Kidney tubule cell (primary cell): ENCODE results near the gene RPS6KA2.

ENCODE experiments used
- DNase-seq: peaks from one replicate; pipeline ENCODE4 v3.0.0-alpha.2; 2018; ENCODE audit warnings: low spot score

The RPS6KA2 gene

DNA sequence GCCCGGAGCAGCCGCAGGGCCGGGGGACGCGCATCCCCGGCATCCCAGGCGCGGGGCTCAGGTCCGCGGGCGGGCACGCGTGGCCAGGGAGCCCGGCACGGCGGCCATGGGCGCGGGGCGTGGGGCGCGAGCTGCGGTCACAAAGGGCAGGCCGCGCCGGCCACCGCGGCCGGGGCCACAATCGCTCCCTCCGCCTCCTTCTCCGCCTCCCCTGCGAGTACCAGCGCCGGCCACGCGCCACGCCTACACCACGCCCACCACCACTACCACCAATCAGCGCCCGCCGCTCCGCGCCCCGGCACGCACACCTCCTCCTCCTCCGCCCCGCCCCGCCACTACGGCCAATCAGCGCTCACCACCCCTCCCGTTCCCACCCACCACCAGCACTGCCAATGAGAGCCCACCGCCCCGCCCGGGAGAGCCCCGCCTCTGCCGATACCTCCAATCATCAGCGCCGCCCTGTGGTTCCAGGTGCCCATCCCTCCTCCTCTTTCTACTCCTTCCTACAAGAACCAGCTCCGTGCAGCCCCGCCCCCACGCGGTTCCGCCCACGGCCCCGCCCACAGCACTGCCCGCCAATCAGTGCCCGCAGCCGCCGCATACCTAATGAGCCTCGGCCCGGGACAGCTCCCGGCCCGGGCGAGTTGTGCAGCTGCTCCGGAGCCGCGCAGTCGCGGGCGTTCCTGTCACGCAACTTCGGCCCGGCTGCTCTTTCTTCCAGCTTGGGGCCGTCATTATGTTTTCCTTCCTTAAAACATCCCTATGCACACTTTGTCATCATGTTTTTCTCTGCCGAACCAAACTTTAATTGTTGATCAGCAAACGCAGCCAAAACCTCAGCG, at the start of gene RPS6KA2:
Gene RPS6KA2, minus strand, starts transcription at position 219 of the 842 bp plus-strand sequence. CDS start 232 bp downstream, outside the sequence.
- DNase-seq = peak; percentile 99

DNA sequence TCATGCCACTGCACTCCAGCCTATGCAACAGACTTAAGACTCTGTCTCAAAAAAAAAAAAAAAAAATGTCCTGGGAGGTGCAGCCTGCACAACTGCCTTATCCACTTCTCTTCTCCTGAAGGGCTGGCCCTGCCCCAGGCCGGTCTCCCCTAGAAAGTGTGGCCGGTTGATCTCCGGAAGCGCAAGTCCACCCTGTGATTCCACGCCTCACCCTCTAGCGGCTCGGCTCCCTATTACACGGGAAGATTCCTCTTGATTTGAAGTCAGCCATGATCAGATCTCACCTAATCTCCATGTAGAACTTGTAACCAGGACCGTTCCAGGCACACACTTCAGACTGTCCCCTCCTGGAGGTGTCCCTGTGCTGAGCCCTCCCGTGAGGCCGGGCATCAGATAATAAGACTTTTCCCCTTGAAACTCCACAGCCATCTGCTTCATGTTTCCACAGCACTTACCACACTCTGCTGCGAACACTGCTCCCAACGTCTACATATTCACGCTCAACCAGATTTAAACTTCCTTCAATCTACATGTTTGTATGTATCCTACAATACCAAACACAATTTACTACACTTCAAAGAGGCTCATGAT, 49.3 kb upstream of the RPS6KA2 start:
- no peak for DNase-seq

DNA sequence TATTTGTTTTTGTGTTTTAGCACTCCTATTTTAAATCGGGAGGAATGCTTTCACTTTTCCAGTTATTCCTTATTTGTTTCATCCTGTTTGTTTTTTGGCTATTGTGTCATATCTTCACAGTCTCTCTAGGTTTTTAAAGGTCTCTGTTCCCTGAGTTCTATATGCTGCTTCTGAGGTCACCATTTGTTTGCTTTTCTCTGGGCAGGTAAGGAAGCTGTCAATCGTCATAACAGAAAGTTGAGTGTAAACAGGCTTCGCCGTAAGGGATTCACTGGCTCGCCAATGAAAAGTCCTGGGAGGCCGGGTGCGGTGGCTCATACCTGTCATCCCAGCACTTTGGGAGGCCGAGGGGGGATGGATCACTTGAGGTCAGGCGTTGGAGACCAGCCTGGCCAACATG, 48.7 kb upstream of the RPS6KA2 start:
- DNase-seq = no peak

DNA sequence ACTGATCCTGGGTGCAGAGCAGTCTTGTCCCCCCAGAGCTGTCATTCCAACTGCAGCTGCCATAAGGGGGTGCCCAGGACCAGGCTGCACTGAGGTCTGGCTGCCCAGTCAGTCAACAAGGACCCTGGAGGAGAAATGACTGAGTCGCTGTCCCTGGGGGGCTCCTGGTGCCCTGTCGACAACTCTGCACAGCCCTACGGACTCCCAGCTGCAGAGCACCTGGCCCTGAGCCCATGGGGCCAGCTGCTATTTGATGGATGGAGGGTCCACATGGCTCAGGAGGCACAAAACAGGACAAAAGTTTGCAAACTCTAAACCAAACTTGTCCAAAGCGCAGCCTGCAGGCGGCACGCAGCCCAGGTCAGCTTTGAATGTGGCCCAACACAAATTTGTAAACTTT, 46.3 kb upstream of the RPS6KA2 start:
- DNase-seq = no peak

DNA sequence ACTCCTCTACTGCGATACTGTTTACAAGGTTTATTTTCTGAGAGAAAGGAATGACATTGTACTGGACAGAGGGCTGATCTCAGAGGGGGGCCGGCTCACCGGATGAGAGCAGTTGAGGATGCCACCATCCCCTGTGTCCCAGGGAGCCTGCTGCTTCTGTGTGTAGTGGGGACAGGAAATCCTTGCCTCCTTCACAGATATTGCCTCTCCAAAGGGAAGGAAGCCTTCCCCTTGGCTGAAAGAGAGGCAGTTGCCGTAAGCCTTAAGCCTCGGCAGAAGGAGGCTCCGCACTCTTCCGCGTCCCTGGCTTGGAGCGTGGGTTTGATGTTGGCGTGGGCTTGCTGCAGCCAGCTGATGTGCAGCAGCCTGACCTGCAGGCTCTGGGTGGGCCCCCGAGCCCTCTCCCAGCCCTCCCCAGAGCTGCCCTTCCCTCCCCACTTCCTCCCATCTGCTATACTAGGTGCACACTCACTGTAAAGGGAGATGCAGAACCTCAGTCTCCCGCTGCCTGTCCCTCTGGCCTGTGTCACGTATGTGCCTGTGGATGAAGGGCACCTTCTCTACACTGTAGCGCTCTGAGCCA, 45.7 kb upstream of the RPS6KA2 start:
- no peak for DNase-seq

DNA sequence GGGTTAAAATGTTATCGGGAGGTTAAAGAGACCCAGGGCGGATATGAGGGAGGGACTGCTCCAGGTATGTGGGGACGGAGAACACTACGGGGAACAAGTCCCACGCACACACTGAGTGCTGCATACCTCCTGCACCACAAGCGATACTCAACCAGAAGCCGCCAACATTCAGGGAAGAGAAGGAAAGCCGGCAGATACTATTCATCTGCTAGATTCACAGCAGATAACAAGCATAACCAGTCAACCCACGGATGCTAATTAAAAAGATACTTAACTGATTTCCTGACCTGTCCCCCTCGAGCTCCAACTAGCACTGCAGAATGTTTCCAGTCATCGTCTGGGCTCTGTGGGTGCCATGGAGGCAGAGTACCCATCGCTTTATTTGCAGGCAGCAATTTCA, 45.1 kb upstream of the RPS6KA2 start:
- no peak for DNase-seq

DNA sequence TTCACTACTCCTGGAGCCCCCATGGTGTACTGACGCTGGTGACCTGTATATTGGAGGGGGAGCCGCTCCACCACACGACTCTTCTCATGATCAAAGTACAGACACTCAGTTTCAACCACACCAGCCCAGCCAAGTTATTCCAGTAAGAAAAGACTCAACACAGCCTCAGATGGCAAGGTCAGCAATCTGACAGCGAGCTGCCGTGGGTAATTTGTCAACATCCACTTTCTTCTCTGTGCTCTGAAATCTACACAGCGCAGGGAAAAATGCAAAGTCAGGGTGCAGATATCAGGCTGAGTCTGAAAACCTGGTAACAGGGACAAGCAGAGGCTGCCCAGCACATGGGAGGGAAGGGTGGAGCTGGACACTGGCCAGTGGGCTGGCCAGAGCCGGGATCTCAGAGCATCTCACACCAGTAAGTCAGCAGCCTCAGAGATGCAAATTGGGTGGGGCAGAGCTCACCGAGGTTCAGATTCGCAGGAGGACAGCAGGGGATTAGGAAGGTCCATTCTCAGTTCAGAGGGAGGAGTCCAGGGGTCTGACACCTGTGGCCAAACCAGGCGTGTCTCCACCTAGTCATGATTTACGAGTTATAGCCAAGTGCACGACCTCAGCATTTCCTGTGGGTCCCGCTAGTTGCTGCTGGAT, 44.5 kb upstream of the RPS6KA2 start:
- DNase-seq = no peak

DNA sequence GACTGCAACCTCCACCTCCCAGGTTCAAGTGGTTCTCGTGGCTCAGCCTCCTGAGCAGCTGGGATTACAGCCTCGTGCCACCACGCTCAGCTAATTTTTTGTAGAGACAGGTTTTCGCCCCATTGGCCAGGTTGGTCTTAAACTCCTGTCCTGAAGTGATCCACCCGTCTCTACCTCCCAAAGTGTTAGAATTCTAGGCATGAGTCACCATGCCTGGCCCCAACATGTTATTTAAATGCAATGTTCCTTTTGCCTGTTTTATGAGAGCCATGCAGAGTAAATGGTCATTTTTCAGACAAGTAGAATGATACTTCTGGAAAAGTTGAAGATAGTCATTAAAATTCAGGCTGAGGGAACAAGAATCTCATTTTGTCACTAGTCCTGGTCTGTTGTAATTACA, 43.8 kb upstream of the RPS6KA2 start:
- no peak for DNase-seq

DNA sequence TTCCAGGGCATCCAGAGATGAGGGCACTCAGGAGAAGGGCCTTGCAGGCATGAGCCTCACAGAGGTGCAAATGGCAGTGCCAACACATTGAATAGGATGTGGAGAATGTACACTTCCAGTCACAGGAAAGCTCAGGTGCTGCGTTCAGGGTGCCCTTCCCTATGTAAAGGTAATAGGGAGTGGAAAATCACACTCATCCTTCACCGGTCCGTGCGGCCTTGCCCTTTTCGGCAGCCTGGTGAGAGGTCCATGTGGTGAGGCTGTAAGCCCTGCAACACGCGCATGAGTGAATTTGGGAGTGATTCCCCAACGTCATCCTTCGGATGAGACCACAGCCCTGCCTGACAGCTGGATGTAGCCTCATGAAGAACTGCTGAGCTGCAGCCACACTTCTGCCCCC, 43.0 kb upstream of the RPS6KA2 start:
- no peak for DNase-seq

DNA sequence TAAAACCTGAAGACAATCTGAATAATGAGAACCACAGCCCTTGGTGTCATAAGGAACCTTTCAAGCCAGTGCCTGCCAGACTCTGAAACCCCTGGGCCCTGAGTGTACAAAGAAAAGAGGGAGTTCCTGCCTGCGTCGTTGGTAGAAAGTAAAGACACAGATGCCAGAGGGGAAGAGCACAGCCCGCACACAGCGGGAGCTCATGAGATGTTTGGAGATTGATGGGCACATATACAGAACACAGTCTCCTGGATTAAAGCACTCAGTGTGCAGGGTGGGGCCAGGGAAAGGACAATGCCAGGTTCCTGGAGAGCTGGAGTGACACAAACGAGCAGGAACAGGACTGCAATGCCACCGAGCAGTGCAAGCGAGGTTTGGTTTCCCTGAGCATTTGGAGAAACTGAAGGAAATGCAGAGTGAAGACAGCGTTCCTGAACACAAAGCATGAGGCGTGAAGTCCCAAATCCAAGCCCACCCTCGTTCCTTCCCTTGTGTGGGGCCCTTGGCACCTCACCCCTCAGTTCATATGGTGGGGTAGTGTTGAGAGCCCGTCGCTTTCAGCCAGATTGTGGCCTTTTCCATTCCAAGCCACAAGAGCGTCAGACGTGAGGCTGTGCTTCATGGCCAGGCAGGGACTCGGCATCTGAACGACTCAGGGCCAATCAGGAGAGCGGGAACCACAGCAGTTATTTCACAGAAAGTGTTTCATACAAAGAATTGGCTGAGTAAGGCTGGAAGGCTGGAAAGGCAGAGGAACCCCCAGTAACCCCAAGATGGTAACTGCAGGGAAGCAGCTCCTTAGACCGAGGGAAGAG, 41.0 kb upstream of the RPS6KA2 start:
- DNase-seq = no peak

DNA sequence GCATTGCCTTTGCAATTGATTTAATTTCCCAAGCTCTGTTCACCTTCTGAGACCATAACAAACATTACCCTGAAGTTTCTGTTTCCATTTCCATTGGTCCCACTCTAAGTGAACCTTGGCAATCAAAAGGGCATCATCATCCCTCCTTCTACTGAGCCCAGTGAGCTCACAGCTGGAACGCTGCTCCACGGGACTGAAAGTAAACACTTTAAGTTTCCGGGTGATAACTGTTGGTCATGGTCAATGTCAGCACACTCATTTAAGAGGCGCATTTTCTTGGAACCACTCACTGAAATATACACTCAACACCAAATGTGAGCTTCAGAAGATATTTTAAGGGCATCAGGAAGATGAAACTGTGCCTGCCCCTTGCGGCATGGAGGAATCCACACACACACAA, 37.1 kb upstream of the RPS6KA2 start:
- DNase-seq = no peak

DNA sequence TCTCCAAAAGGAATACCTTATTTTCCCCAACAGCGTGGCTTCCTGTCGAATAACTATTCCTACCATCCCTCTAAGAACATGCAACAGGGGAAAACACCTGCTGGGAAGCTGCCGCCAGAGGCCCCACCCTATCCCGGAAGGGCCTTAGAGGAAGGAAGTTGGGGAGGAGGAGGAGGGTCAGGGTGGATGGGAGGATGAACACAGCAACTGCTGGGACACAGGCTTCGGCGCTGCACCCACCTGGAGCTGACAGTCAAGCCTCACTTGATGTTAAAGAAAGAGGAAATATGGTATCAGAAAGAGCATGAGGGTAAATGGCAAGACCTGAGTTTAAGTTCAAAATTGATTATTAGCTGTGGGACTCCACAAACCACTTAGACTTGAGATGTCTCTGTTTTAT, 36.5 kb upstream of the RPS6KA2 start:
- DNase-seq = no peak

DNA sequence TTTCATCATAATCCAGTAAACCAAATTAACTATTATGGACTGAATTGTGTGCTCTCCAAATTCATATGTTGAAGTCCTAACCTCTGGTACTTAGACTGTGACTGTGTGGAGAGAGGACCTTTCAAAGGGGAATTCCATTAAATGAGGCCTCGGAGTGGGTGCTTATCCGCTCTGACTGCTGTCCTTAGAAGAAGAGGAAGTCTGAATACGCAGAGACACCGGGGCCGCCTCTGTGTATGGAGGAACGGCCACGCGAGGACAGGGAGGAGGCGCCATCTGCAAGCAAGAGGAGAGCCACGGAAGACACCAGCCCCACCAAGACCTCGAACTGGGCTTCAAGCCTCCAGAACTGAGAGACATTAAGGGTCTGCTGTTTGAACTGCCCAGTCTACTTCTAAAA, 35.6 kb upstream of the RPS6KA2 start:
- no peak for DNase-seq

DNA sequence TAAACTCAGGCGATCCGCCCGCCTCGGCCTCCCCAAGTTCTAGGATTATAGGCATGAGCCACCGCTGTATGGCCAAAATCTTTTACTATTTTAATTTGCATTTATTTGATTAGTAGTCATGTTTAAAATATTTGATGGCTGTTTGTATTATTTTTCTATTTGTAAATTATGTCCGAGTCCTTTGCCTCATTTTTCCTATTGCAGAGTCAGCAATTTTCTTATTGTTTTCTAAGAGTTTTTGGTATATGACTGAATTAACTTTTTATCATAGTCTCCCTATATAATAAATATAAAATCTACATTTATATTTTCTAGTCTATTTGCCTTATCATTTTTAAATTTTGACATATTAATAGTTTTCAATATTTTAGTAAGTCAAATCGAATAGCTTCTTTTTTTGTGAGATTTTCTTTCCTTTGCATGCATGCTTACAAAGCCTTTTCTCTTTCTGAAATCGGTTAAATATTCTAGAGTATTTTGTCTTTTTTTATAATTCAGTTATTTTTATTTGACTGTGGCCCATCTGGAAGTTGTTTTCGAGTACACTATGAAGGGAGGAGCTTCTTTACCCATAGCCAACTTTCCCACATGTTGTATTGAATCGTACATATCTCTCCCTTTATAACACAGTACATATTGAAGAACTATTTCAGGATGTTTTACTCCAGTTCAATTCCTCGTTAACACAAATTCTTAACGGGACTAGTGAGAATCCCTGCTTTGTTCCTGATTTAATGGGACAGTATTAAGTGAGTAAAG, 34.5 kb upstream of the RPS6KA2 start:
- DNase-seq = no peak

DNA sequence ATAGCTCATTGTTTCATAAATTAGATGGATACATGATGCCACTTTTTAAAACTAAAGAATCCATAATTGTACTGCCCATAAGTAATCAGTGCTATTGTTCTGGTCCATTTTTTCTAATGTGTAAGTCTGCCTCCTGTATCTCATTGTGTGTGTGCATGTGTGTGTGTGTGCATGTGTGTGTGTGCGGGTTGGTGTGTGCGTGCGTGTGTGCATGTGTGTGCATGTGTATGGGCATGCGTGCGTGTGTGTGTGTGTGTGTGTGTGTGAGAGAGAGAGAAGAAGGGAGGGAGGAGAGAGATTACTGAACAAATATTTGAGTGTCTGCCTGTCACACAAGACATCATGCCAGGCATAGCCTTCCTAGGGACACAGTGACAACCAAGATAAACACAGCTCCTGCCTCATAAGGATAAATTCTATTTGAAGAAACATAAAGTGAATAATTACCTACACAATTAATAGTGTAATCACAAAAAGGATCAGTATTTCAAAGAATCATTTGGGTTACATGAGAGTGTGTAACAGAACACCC, 33.2 kb upstream of the RPS6KA2 start:
- DNase-seq = no peak

DNA sequence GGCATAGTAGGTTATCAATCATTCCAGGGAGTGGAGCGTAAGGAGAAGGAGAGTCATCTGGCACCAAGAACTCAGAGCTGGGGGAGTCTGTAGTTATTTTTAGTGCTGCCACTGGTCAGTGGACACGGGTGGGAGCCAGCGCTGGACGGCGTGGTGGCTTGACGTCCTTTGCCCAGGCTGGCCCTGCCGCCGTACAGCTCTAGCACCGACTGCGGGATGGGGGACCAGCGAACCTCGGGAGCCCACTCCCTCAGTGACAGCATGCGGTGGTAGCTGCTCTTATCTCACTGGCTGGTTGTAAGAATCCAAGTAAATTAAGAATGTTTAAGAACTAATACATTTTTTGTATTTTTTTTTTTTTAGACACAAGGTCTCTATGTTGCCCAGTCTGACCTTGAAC, 32.5 kb upstream of the RPS6KA2 start:
- DNase-seq = no peak

DNA sequence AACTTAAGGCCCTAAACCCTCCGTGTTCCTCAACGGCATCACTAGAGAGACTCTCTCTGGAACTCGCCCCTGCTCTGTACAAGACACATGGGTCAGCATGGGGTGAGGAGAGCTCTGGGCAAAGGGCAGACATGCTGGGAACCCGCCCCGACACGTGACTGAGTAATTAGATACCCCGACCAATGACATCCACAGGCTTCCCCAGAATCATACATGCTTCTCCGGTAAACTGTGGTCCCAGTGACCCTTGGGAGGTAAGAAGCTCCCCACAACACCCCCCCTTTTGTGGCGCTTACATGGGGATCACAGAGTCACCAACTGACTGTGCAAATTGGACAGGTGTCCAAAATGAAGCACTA, 31.7 kb upstream of the RPS6KA2 start:
- DNase-seq = no peak

DNA sequence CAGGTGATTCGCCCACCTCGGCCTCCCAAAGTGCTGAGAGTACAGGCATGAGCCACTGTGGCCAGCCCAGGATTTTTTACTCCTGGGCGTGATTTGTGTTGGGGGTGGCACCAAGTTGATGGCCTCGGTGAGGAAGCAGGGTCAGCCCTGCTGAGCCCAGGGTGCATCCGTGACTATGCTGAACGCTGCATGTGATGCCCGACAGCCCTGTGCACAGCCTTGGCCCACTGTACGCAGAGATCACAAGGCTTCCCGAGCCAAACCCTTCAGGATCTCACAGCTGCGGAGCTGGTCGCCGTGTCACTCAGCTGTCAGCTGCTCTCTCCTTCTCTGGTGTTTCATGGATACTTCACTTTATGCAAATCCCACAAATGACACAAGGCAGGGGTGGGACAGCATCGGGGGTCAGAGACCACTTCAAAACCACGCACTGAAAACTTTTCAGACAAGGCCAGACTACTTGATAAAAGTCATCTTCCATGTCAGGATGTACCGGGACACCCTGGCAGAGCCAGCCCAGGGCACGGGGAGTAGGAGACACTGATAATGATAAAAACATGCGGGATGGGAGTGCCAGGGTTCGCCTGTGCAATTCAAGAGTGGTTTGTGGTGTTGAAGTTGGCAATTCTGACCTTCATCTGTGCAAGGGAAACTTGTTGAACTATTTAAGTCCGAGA, 31.2 kb upstream of the RPS6KA2 start:
- DNase-seq = no peak

DNA sequence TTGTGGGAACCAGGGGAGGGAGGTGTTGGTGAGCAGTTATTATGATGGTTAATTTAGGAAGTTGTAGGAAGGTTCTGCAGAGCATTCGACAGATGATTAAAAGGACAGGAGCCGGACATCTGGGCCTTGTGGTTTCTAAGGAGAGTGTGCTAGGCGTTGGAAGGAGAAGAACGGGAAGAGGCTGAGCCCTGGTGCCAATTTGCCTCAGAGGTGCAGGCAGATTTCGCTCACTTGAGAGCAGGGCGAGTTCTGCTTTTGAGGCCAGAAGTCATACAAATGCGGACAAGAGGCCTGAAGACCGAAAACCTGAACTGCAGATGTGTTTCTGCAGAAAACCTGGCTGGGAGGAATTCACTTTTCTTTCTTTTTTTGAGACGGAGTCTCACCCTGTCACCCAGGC, 30.5 kb upstream of the RPS6KA2 start:
- no peak for DNase-seq
